OCI-LY1 (cell line): ENCODE results near the gene IL3.

Experiments
- H2AFZ ChIP-seq: fragments of 200-600 bp; sonication (generic), shearing (Covaris generic); 2 replicates; pipeline ENCODE4 v1.6.0; 2014; ENCODE audit warnings: antibody characterized with exemption, mild to moderate bottlenecking, low read length
- H3F3A ChIP-seq: fragments of 200-600 bp; sonication (generic), shearing (Covaris generic); 2 replicates; pipeline ENCODE4 v1.6.0; 2014; ENCODE audit warnings: mild to moderate bottlenecking, antibody characterized with exemption, low read length, moderate library complexity; ENCODE audit not compliant: insufficient read depth
- H3K27ac ChIP-seq: fragments of 200-600 bp; sonication (generic); 2 replicates; pipeline ENCODE4 v1.5.1; 2014; ENCODE audit warnings: low read length, mixed run types, mild to moderate bottlenecking, low read depth; ENCODE audit not compliant: poor library complexity, severe bottlenecking
- H3K27me3 ChIP-seq: fragments of 200-600 bp; sonication (generic); 2 replicates; pipeline ENCODE4 v1.6.0; 2014; ENCODE audit warnings: antibody characterized with exemption, mild to moderate bottlenecking, low read length, moderate library complexity; ENCODE audit not compliant: insufficient read depth
- H3K36me3 ChIP-seq: fragments of 200-600 bp; sonication (generic); 2 replicates; pipeline ENCODE4 v1.6.1; 2014; ENCODE audit warnings: mild to moderate bottlenecking, antibody characterized with exemption, low read length, moderate library complexity, mixed read lengths; ENCODE audit not compliant: insufficient read depth
- H3K4me1 ChIP-seq: fragments of 200-600 bp; sonication (generic); 2 replicates; pipeline ENCODE4 v1.5.1; 2014; ENCODE audit warnings: mild to moderate bottlenecking, low read length, moderate library complexity; ENCODE audit not compliant: insufficient read depth, severe bottlenecking
- H3K4me2 ChIP-seq: fragments of 200-600 bp; sonication (generic), shearing (Covaris generic); 2 replicates; pipeline ENCODE4 v1.6.1; 2014; ENCODE audit warnings: low read length
- H3K4me3 ChIP-seq: fragments of 200-600 bp; sonication (generic); 2 replicates; pipeline ENCODE4 v1.5.1; 2014; ENCODE audit warnings: low read length, low read depth, mild to moderate bottlenecking, mixed read lengths; ENCODE audit not compliant: poor library complexity, severe bottlenecking
- H3K79me2 ChIP-seq: fragments of 200-600 bp; shearing (Covaris generic); 2 replicates; pipeline ENCODE4 v1.6.1; 2016; ENCODE audit warnings: mixed run types, low read length, mixed read lengths; ENCODE audit not compliant: insufficient read depth
- H3K9ac ChIP-seq: fragments of 200-600 bp; sonication (generic), shearing (Covaris generic); 2 replicates; pipeline ENCODE4 v1.6.1; 2014; ENCODE audit warnings: mild to moderate bottlenecking, low read length, mixed read lengths
- H3K9me2 ChIP-seq: fragments of 200-600 bp; sonication (generic), shearing (Covaris generic); 2 replicates; pipeline ENCODE4 v1.6.1; 2014; ENCODE audit warnings: low read depth, mild to moderate bottlenecking, low read length, mixed read lengths
- H3K9me3 ChIP-seq: fragments of 200-600 bp; shearing (Covaris generic); 2 replicates; pipeline ENCODE4 v1.6.1; 2014; ENCODE audit warnings: low read length, mixed read lengths
- H4K20me1 ChIP-seq: fragments of 200-600 bp; sonication (generic), shearing (Covaris generic); 2 replicates; pipeline ENCODE4 v1.6.0; 2016; ENCODE audit warnings: mild to moderate bottlenecking, low read length; ENCODE audit not compliant: insufficient read depth
- EZH2 ChIP-seq: fragments of 200-600 bp; sonication (generic), shearing (Covaris generic); IDR thresholded peaks from 2 replicates; pipeline ENCODE4 v1.8.0; 2017; ENCODE audit warnings: borderline replicate concordance, mixed run types, mild to moderate bottlenecking, antibody characterized with exemption, low read length, moderate library complexity, mixed read lengths
- TF ChIP-seq, protein P1 (sequence below): fragments of 200-600 bp; sonication (generic), shearing (Covaris generic); IDR thresholded peaks from 2 replicates; pipeline ENCODE4 v1.5.1; 2017; ENCODE audit warnings: mild to moderate bottlenecking, antibody characterized with exemption, low read length, moderate library complexity, mixed read lengths

Gene IL3

DNA sequence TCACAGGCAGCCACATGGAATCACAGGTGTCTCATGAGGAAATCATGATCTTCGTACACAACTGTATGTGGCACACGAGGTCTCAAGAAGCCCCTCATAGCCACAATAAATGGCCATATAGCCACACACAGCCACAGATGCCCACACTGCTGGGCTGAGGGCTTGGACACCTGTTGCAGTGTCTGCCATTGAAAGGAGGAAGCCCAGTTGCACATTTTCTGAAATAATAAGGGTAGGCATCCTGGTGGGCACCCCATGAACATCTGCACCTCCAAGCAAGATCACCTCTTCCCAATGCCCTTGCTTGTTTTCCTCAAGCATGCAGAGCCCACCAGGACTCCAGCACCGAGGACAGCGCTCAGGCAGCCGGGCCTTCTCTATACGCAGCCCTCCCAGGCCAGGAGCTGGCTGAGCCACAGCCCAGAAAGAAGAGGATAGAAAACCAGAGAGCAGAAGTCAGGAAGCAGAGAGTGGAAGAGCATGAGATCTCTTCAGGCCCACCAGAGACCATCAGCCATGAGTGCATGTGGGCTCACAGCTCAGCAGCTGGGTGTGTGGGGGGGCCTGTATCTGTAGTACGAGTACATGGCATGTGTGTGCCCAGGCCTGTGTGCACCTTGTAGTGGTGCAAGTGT, 48.0 kb upstream of the IL3 start:
- Histone ChIP-seq H3K4me2 (0 out of 2 replicates have a peak overlapping the region, but pooled peaks have one; percentile 74), H4K20me1 (no peaks in the 10 kb centered on the region), H3K27me3 (0 out of 2 replicates have a peak, but pooled peaks cover 4% of the 10 kb centered on the region), H3K4me3 (no peak overlapping the region), H3K4me1 (no peaks in the 10 kb centered on the region), H3F3A (no peaks in the 10 kb centered on the region), H3K27ac (no peak overlapping the region), H3K79me2 (no peaks in the 10 kb centered on the region), H2AFZ (no peak overlapping the region), H3K9ac (no peak overlapping the region), H3K9me3 (no peaks in the 10 kb centered on the region), H3K36me3 (no peaks in the 10 kb centered on the region), H3K9me2 (no peaks in the 10 kb centered on the region)
- TF ChIP-seq, protein P1, sequence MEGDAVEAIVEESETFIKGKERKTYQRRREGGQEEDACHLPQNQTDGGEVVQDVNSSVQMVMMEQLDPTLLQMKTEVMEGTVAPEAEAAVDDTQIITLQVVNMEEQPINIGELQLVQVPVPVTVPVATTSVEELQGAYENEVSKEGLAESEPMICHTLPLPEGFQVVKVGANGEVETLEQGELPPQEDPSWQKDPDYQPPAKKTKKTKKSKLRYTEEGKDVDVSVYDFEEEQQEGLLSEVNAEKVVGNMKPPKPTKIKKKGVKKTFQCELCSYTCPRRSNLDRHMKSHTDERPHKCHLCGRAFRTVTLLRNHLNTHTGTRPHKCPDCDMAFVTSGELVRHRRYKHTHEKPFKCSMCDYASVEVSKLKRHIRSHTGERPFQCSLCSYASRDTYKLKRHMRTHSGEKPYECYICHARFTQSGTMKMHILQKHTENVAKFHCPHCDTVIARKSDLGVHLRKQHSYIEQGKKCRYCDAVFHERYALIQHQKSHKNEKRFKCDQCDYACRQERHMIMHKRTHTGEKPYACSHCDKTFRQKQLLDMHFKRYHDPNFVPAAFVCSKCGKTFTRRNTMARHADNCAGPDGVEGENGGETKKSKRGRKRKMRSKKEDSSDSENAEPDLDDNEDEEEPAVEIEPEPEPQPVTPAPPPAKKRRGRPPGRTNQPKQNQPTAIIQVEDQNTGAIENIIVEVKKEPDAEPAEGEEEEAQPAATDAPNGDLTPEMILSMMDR, result no peak
- TF ChIP-seq EZH2, result no peak

DNA sequence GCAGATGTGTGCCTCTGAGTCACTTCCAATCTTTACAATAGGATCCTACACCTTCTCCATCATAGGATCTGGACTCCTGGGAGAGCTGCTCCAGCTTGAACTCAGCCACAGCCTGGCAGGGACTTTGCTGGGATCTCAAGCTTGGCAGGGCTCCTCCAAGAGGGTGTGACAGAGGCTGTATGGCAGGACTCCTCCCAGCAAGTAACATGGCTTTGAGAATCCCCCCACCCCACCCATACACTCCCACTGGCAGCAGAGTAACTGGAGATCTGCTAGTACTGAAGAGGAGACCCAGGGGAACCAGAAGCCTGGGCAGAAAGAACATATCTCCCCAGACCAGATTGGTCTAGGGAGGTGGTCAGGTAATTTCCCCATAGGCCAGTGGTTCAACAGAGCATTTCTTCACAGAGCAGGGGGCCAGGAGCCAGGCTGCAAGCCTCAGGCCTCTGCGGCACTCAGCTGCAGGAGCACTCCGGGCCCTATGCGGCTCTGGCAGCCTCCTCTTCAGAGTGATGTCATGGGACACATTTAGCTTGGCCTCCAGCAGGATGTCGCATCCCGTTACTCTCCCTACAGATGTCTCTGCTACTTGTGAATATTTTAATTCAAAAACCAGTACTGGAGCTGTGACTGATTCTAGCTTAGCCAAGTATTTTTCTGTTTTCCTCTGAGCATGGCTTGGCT, 47.3 kb upstream of the IL3 start:
- no peak overlapping the region for H2AFZ ChIP-seq
- H3K36me3 ChIP-seq, result no peaks in the 10 kb centered on the region
- H3K27ac ChIP-seq, result no peak overlapping the region
- H3K4me2 ChIP-seq, result no peak overlapping the region
- no peak overlapping the region for H3K9ac ChIP-seq
- TF ChIP-seq, protein P1, result no peak
- TF ChIP-seq EZH2, result no peak
- H3K9me2 ChIP-seq, result no peaks in the 10 kb centered on the region
- H3K4me3 ChIP-seq, result no peak overlapping the region
- no peaks in the 10 kb centered on the region for H3K79me2 ChIP-seq
- no peaks in the 10 kb centered on the region for H3F3A ChIP-seq
- no peaks in the 10 kb centered on the region for H3K9me3 ChIP-seq
- 0 out of 2 replicates have a peak, but pooled peaks cover 4% of the 10 kb centered on the region for H3K27me3 ChIP-seq
- no peaks in the 10 kb centered on the region for H4K20me1 ChIP-seq
- no peaks in the 10 kb centered on the region for H3K4me1 ChIP-seq

DNA sequence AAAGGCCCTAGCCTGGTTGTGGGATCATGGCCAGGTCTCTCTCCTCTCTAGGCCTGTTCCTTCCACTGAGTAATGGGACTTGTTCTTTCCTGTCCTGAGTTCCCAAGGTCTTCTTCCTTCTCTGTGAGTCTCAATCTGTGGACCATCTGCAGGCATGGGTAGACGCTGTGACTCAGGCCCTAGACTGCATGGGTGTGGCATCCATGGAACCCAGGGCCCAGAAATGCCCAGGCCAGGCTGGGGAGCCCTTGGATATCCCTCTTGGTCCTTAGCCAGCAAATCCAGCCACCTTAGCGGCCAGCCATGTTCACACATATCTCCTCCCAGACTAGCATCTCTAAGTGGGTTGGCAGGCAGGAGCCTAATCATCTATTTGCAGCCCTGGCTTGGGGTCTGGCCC, 46.7 kb upstream of the IL3 start:
- no peak overlapping the region for H3K27ac ChIP-seq
- no peaks in the 10 kb centered on the region for H4K20me1 ChIP-seq
- no peak overlapping the region for H3K9ac ChIP-seq
- no peaks in the 10 kb centered on the region for H3K9me2 ChIP-seq
- 0 out of 2 replicates have a peak, but pooled peaks cover 4% of the 10 kb centered on the region for H3K27me3 ChIP-seq
- H3K9me3 ChIP-seq, result no peaks in the 10 kb centered on the region
- no peak overlapping the region for H3K4me2 ChIP-seq
- no peaks in the 10 kb centered on the region for H3K79me2 ChIP-seq
- no peaks in the 10 kb centered on the region for H3F3A ChIP-seq
- no peaks in the 10 kb centered on the region for H3K36me3 ChIP-seq
- no peak overlapping the region for H3K4me3 ChIP-seq
- H2AFZ ChIP-seq, result no peak overlapping the region
- TF ChIP-seq, protein P1, result no peak
- no peak for TF ChIP-seq EZH2
- H3K4me1 ChIP-seq, result no peaks in the 10 kb centered on the region
